Ecto neural progenitor cell (in vitro differentiated cells): ENCODE measurements around the gene CAPN7.
A peak's percentile ranks its signal among the peaks of the same experiment; 100 is the strongest.
"Not testable (repeated sequence)": the region's sequence is repeated elsewhere in the genome, so short reads cannot be mapped to it uniquely, and the experiment has no call there.

Source experiments
- DNase-seq: peaks from one replicate; pipeline ENCODE4 v3.0.0-alpha.2; 2018; ENCODE audit warnings: low spot score

Gene CAPN7

DNA sequence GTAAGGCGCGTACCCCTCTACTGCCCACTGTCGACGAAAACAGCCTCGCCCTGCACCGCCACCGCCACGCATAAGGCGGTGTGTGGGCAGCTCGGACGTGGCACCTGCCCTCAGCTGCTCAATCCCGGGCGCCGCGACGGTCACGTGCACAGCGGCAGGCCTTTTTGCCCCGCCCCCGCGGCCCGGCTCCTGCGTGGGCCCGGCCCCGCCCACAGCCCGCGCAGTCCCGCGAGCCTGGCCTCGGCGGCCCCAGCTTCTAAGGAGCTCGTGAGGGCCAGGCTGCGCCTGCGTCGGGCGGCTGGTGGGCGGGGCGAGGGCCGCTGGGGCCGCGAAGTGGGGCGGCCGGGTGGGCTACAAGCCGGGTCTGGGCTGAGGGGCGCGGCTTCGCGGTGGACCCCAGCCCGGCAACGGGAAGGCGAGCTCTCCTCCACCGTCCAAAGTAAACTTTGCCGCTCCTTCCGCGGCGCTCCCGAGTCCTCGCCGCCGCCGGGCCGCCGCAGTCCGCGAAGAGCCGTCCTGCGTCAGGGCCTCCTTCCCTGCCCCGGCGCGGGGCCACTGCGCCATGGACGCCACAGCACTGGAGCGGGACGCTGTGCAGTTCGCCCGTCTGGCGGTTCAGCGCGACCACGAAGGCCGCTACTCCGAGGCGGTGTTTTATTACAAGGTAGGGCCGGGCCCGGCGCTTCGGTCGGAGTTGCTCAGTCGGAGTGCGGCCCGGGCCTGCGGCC lies at the start of gene CAPN7:
CAPN7 (plus strand) TSS at position 313 of the 728 bp plus-strand sequence; CDS start at position 563, 250 bp downstream.
- DNase-seq, result peak; percentile 94

DNA sequence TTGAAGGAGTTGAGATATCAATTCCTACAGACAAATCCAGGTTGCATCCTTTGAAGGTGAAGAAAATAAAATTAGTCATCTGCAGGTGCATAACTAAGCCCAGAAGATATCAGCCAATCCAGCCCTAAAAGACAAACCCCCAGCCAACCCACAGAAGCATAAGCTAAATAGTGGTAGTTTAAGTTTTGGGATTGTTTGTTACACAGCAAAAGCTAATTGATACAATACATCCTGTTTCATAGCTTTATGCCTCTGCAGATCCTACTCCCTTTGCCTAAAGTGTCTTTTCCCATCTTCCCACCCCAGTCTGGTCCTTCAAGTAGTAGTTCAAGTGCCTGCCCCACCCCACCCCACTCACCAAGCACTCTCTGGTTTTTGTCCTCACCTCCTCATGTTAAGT lies 48.6 kb upstream of the CAPN7 start:
- no peak for DNase-seq

DNA sequence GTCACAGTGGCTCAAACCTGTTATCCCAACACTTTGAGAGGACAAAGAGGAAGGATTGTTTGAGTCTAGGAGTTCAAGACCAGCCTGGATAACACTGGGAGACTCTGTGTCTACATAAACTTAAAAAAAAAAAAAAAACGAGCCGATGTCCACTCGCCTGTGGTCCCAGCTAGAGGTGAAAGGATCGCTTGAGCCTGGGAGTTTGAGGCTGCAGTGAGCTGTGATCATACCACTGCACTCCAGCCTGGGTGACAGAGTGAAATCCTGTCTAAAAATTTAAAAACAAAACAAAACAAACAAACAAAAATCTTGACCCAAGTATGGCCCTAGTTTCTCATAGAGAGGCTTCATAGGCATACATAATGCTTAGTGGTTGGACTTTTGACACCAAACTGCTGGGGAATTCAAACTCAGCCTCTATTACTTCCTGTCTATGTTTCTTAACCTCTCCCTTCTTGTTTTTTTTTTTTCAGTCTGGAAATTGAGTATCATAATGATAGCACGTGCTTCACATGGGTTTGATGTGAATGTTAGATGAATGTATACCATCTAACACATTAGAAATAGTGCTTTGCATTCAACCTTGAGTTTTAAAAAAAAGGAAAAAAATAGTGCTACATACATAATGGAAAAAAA lies 46.4 kb upstream of the CAPN7 start:
- no peak for DNase-seq

GRCh38 chr3:15160662-15161061 lies 45.4 kb upstream of the CAPN7 start:
- DNase-seq, result no peak

- DNase-seq, result no peak
These were observed 44.9 kb upstream of the CAPN7 start for GRCh38 chr3:15161133-15161532.

GRCh38 chr3:15163656-15164055 lies 42.4 kb upstream of the CAPN7 start:
- not testable (repeated sequence) for DNase-seq

DNA sequence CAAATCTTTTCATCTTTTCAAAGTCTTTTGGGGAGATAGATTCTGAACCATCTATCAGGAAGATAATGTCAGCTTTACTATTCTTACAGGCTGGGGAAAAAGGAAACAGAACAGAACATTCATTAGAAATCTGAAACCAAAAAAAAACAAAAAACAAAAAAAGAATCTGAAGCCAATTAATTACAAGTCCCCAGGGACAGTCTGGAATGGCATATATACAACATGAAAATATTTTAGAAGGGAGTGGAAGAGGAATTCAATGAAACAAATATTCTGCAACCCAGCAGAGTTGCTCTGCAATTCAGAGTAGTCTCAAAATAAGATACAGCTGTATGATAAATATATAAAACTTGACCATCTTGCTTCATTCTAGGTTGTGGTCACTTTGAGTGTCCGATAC lies 41.7 kb upstream of the CAPN7 start:
- no peak for DNase-seq

DNA sequence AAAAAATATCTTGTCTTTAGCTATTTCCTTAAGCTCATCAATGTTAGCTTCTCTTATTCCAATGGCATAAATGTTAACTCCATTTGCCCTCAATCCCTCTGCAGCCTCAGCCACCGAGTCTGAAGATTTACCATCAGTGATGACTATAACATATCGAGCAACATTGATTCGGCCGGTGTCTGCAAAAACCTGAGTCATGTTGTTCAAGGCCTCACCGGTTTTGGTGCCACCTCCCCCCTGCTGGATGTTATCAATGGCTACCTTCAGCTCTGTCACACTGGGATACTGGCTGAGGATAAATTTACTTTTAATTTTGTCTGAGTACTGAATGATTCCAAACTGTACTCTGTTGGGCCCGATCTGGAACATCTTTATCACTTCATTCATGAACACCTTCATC lies 41.0 kb upstream of the CAPN7 start:
- DNase-seq, result no peak

DNA sequence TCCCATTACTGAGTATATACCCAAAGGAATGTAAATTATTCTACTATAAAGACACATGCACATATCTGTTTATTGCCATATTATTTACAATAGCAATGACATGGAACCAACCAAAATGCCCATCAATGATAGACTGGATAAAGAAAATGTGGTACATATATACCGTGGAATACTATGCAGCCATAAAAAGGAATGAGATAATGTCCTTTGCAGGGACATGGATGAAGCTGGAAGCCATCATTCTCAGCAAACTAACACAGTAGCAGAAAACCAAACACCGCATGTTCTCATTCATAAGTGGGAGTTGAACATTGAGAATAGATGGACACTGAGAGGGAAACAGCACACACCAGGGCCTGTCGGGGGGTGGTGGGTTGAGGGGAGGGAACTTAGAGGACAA lies 39.7 kb upstream of the CAPN7 start:
- DNase-seq, result not testable (repeated sequence)

- DNase-seq, result no peak
These were observed 35.0 kb upstream of the CAPN7 start for GRCh38 chr3:15171096-15171495.

GRCh38 chr3:15172806-15173205 lies 33.2 kb upstream of the CAPN7 start:
- DNase-seq, result no peak

GRCh38 chr3:15174953-15175352 lies 31.1 kb upstream of the CAPN7 start:
- no peak for DNase-seq

- DNase-seq, result no peak
These were observed 30.4 kb upstream of the CAPN7 start for GRCh38 chr3:15175605-15176004.

GRCh38 chr3:15180042-15180611 lies 25.9 kb upstream of the CAPN7 start:
- no peak for DNase-seq

- no peak for DNase-seq
These were observed 24.5 kb upstream of the CAPN7 start for GRCh38 chr3:15181511-15181910.

- DNase-seq, result no peak
These were observed 24.1 kb upstream of the CAPN7 start for GRCh38 chr3:15181963-15182362.

DNA sequence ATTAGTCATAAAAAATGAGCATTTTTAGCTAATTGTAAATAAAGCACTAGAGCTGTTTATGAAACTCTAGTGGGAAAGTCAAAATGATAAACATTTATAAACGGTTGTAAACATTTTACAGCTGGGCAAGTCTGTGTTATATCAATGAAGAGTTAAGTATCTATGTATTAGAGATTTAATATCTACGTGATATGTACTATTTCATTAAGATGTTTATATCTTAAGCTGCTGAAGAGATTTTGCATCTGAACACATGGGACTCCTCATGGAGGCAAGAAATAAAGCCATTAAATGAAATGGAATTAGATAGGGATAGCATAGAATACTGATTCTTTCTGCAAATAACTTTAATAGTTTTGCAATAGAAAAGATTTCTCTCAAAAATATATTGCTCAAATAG lies 23.0 kb upstream of the CAPN7 start:
- DNase-seq, result no peak

DNA sequence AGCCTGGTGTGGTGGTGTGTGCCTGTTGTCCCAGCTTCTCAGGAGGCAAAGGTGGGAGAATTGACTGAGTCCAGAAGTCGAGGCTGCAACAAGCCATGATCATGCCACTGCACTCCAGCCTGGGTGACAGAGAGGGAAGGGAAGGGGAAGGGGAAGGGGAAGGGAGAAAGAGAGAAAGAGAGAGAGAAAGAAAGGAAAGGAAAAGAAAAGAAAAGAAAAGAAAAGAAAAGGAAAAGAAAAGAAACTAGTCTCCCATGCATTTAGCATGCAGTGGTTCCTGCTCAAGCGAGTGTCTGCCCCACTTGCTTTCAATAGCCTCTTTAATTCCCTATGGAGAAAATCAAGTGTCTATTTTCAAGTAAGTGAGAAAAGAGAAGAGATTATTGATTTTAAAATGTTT lies 20.6 kb upstream of the CAPN7 start:
- no peak for DNase-seq

GRCh38 chr3:15186101-15186476 lies 20.0 kb upstream of the CAPN7 start:
- DNase-seq, result no peak

GRCh38 chr3:15186477-15187164 lies 19.4 kb upstream of the CAPN7 start:
- DNase-seq, result not testable (repeated sequence)

DNA sequence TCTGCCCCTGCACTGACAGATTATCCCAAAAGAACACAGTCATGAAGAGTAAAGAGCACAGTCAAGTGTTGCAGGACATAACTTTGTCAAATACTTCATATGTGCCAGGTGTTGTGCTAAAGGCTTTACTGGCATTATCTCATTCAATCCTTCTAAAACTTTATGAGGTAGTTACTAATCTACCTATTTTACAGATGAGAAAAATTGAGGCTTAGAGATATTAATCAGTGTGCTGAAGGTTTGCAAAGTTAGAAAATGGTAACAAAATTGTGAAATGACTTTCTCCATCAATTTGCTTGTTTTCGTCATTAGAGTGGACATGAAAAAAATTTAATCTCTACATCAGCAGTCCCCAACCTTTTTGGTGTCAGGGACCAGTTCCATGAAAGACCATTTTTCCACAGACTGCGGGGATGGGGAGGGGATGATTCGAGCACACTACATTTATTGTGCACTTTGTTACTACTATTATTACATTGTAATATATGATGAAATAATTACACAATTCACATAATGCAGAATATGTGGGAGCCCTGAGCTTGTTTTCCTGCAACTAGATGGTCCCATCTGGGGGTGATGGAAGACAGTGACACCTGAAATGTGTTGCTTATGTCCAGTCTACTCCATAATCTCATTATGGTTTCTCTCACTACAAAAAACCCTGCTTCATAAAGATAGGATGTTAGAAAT lies 8.6 kb upstream of the CAPN7 start:
- no peak for DNase-seq

GRCh38 chr3:15198686-15199085 lies 7.4 kb upstream of the CAPN7 start:
- no peak for DNase-seq
